ENCODE data around the gene PHC2.

GRCh38 chr1:33280091-33280661 is 150.7 kb downstream of the PHC2 start:
- TF ChIP-seq ZNF26 (tag by site-specific recombination; IDR thresholded peaks at IDR 0.05) (no peak), ZNF324 (tag by site-specific recombination; IDR thresholded peaks at IDR 0.05) (no peak), CTCF (tag by site-specific recombination; IDR thresholded peaks at IDR 0.05) (no peak), ZBTB26 (tag by site-specific recombination; optimal IDR thresholded peaks at IDR 0.05) (no peak)
